Ascending aorta (tissue), 2 donors: ENCODE data around the gene RING1. TPM values are rescaled to one million over a fixed set of nuclear protein-coding genes. Genes with fewer than 3 reads are reported as not detected.

Experiments
- DNase-seq, 2 donors: peaks; one replicate each; pipeline ENCODE4 v3.0.0-alpha.2; 2019; ENCODE audit warnings: low spot score in 2 of 2
- H3K27ac ChIP-seq, 2 donors: fragments of 200-600 bp; sonication (generic); one replicate each; pipeline ENCODE4 v1.5.1; 2016 to 2017; ENCODE audit warnings: mild to moderate bottlenecking in 1 of 2
- H3K27me3 ChIP-seq: fragments of 200-600 bp; sonication (generic); one replicate; pipeline ENCODE4 v1.5.1; 2017
- H3K36me3 ChIP-seq, 2 donors: fragments of 200-600 bp; sonication (generic); one replicate each; pipeline ENCODE4 v1.5.1; 2016
- H3K4me1 ChIP-seq, 2 donors: fragments of 200-600 bp; sonication (generic); one replicate each; pipeline ENCODE4 v1.5.1; 2016 to 2017; ENCODE audit warnings: mild to moderate bottlenecking in 1 of 2
- H3K4me3 ChIP-seq, 2 donors: fragments of 200-600 bp; sonication (generic); one replicate each; pipeline ENCODE4 v1.5.1; 2016 to 2017; ENCODE audit warnings: mild to moderate bottlenecking in 1 of 2
- H3K9me3 ChIP-seq, 2 donors: fragments of 200-600 bp; sonication (generic); one replicate each; pipeline ENCODE4 v1.5.1; 2016
- intact Hi-C: fragments of 100-400 bp; cut with DNase I; formaldehyde crosslinking; loops from one replicate; pipeline ENCODE4 v1.15.1; 2023
- total RNA-seq: library from RNA; depleted of rRNA; stranded (reverse); fragments of >200 nt; gene quantifications from one replicate; pipeline ENCODE4 v1.1.0, GENCODE V29; 2016
- TF ChIP-seq, protein P1 (sequence below), 3 experiments: fragments of 200-600 bp in 2 of 3; fragments of 450-650 bp in 1 of 3; sonication (generic) in 2 of 3; IDR thresholded peaks; one replicate each; pipeline ENCODE4 v1.5.1; 2016 to 2019; ENCODE audit warnings: antibody characterized with exemption in 3 of 3, mild to moderate bottlenecking in 1 of 3, moderate library complexity in 1 of 3

The RING1 gene
- total RNA-seq, 1 donor from 2014 or later: 28.5 TPM

DNA sequence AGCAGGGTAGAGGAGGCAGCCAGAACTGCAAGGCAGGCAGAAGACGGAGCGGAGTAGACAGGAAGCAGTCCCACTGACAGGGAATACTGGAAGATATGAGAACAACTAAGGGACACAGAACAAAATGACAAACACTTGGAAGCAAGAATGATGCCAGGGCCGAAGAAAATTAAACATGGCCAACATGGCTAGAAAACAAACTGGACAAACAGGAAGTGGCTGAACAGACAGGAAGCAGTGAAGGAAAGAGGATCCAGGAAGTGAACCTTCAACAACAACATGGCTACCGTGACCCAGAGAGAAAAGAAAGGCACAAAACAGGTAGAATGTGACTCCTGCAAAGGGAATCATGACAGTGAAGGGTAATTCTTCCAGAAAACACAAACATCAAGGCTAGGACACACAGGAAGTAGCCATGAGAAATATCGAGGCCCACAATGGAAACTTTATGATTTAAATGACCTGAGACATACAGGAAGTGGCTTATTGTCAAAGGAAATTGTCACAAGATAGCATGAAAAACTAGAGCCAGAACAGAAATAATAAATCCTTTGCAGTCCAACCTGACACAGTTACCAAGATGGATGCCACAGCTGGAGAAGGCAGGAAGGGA is 25.1 kb upstream of the RING1 start:
- no peak for DNase-seq
- H3K27ac ChIP-seq: no peak overlapping the region
- no peaks in the 10 kb centered on the region for H3K27me3 ChIP-seq
- no peak overlapping the region for H3K4me3 ChIP-seq
- H3K9me3 ChIP-seq: no peaks in the 10 kb centered on the region
- H3K4me1 ChIP-seq: no peaks in the 10 kb centered on the region
- TF ChIP-seq, protein P1, sequence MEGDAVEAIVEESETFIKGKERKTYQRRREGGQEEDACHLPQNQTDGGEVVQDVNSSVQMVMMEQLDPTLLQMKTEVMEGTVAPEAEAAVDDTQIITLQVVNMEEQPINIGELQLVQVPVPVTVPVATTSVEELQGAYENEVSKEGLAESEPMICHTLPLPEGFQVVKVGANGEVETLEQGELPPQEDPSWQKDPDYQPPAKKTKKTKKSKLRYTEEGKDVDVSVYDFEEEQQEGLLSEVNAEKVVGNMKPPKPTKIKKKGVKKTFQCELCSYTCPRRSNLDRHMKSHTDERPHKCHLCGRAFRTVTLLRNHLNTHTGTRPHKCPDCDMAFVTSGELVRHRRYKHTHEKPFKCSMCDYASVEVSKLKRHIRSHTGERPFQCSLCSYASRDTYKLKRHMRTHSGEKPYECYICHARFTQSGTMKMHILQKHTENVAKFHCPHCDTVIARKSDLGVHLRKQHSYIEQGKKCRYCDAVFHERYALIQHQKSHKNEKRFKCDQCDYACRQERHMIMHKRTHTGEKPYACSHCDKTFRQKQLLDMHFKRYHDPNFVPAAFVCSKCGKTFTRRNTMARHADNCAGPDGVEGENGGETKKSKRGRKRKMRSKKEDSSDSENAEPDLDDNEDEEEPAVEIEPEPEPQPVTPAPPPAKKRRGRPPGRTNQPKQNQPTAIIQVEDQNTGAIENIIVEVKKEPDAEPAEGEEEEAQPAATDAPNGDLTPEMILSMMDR (IDR thresholded peaks at IDR 0.05): no peak
- H3K36me3 ChIP-seq: no peaks in the 10 kb centered on the region
- intact Hi-C loops: no loop called here

DNA sequence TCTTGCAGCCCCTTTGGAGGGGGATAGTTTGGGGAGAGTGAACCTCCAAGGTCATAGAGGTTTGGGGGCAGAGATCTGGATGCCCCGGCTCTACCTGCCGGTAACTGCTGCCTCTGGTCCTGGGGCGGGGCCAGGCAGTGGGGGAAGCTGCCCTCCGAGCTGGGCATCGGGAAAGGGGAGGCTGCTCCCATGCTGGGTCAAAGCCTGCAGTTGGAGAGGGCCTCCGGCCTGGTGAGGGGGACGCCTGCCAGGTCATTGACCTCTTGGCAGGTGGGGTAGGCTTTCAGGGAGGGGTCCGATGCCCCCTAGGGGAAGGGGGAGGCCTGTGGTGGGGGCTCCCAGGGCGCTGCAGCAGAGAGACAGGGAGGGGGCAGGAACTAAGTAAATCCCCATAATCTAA is 23.1 kb upstream of the RING1 start:
- H3K4me1 ChIP-seq: no peaks in the 10 kb centered on the region
- no peaks in the 10 kb centered on the region for H3K9me3 ChIP-seq
- DNase-seq: no peak
- H3K27me3 ChIP-seq: no peaks in the 10 kb centered on the region
- H3K36me3 ChIP-seq: no peaks in the 10 kb centered on the region
- intact Hi-C loops: no loop called here
- H3K4me3 ChIP-seq: no peak overlapping the region
- no peak overlapping the region for H3K27ac ChIP-seq
- TF ChIP-seq, protein P1 (IDR thresholded peaks at IDR 0.05): no peak

DNA sequence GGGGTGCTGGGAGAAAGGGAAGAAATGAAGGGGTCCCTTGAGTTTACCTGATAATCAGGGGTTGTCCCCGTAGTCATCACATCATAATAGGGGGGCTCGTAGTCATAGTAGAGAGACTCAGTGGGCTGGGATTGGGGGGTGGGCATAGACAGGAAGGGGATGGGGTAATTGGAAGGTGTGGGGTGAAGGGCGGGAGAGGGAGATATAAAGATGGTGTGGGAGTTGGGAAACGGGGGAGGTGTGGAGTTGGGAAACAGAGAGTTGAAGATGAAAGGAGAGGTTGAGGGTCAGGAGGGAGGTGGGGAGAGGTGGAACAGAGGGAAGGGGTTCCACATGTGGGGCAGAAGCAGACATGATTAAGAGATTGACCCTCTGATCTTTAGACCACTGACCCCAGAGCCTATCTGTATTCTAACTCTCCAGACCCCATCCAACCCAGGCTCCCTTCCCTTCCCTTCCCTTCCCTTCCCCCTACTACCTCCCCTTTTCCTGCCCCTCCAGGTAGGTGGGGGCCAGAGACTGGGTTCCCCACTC is 22.6 kb upstream of the RING1 start:
- Histone ChIP-seq H3K4me1 (no peaks in the 10 kb centered on the region), H3K36me3 (no peaks in the 10 kb centered on the region), H3K4me3 (no peak overlapping the region), H3K9me3 (no peaks in the 10 kb centered on the region), H3K27ac (no peak overlapping the region), H3K27me3 (no peaks in the 10 kb centered on the region)
- DNase-seq: no peak
- intact Hi-C loops: no loop called here
- TF ChIP-seq, protein P1 (IDR thresholded peaks at IDR 0.05): no peak

DNA sequence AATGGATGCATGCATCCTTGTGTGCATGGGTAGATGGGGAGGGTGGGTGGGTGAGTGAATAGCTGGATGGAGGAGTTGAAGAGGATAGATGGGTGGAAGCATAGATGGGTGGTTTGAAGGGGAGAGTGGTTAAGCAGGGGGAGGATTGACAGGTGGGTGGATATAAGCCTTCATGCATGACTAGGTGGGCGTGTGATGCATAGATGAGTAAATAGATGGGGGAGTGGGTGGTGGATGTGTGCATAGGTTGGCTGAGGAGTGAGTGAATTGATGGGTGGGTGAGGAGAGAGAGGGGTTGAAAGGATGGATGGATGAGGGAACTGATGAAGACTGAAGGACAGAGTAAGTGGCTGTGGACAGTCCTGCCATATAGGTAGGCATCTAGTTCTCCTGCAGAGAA is 20.5 kb upstream of the RING1 start:
- DNase-seq: no peak
- no peaks in the 10 kb centered on the region for H3K9me3 ChIP-seq

DNA sequence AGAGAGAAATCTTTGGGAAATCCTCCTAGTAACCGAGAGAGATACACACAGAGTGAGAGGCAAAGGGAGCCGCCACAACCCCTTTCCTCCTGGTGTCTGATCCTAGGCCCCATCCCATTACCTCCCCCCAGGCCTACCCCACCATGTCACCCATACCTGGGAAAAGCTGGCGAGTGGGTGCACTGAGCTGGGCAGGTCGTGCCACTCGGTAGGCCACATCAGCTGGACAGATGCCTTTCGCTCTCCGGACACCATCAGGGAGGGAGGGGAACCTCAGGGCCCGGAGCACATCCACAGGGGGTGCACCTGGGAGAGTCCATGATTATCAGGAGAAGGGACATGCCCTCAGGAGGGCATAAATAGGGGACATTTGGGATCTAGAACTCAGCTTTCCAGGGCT is 19.1 kb upstream of the RING1 start:
- DNase-seq: no peak
- Histone ChIP-seq H3K4me3 (no peak overlapping the region), H3K4me1 (peaks cover 11% of the 10 kb centered on the region in 2 donors), H3K36me3 (peaks cover 0 to 2% of the 10 kb centered on the region in 2 donors), H3K27ac (no peak overlapping the region), H3K27me3 (peaks cover 4% of the 10 kb centered on the region), H3K9me3 (no peaks in the 10 kb centered on the region)
- TF ChIP-seq, protein P1 (IDR thresholded peaks at IDR 0.05): no peak
- intact Hi-C loops: no loop called here

More for the DNA sequence above, 20.5 kb upstream of the RING1 start:
- TF ChIP-seq, protein P1 (IDR thresholded peaks at IDR 0.05): no peak
- intact Hi-C loops: no loop called here
- no peak overlapping the region for H3K4me3 ChIP-seq
- no peaks in the 10 kb centered on the region for H3K36me3 ChIP-seq
- peaks cover 4% of the 10 kb centered on the region for H3K27me3 ChIP-seq
- H3K27ac ChIP-seq: no peak overlapping the region
- peaks cover 7 to 9% of the 10 kb centered on the region in 2 donors for H3K4me1 ChIP-seq
